ACC112 (cell line): ENCODE measurements around the gene ANKRD40.

Experiments used
- H2AFZ ChIP-seq: fragments of 200-600 bp; sonication (generic); one replicate; pipeline ENCODE4 v1.6.0; 2017; ENCODE audit warnings: antibody characterized with exemption, low read length; ENCODE audit not compliant: unreplicated experiment
- H3K27ac ChIP-seq: fragments of 200-600 bp; sonication (generic); 2 replicates; pipeline ENCODE4 v1.5.1; 2014; ENCODE audit warnings: low read depth, mild to moderate bottlenecking, antibody characterized with exemption, low read length, moderate library complexity
- H3K27me3 ChIP-seq: fragments of 200-600 bp; sonication (generic); 2 replicates; pipeline ENCODE4 v1.6.1; 2014; ENCODE audit warnings: mild to moderate bottlenecking, antibody characterized with exemption, low read length, moderate library complexity, mixed read lengths; ENCODE audit not compliant: insufficient read depth
- H3K36me3 ChIP-seq: fragments of 200-600 bp; sonication (generic); 2 replicates; pipeline ENCODE4 v1.6.1; 2016; ENCODE audit warnings: mild to moderate bottlenecking, antibody characterized with exemption, low read length, moderate library complexity, mixed read lengths; ENCODE audit not compliant: insufficient read depth
- H3K4me1 ChIP-seq: fragments of 200-600 bp; sonication (generic); one replicate; pipeline ENCODE4 v1.6.1; 2016; ENCODE audit warnings: low read length, mixed read lengths; ENCODE audit not compliant: insufficient read depth, unreplicated experiment, control insufficient read depth
- H3K4me3 ChIP-seq: fragments of 200-600 bp; sonication (generic); 2 replicates; pipeline ENCODE4 v1.5.1; 2014; ENCODE audit warnings: mild to moderate bottlenecking, low read depth, low read length
- H3K79me2 ChIP-seq: fragments of 200-600 bp; sonication (generic); one replicate; pipeline ENCODE4 v1.6.0; 2016; ENCODE audit warnings: low read length; ENCODE audit not compliant: control insufficient read depth, unreplicated experiment, insufficient read depth

The ANKRD40 gene

DNA sequence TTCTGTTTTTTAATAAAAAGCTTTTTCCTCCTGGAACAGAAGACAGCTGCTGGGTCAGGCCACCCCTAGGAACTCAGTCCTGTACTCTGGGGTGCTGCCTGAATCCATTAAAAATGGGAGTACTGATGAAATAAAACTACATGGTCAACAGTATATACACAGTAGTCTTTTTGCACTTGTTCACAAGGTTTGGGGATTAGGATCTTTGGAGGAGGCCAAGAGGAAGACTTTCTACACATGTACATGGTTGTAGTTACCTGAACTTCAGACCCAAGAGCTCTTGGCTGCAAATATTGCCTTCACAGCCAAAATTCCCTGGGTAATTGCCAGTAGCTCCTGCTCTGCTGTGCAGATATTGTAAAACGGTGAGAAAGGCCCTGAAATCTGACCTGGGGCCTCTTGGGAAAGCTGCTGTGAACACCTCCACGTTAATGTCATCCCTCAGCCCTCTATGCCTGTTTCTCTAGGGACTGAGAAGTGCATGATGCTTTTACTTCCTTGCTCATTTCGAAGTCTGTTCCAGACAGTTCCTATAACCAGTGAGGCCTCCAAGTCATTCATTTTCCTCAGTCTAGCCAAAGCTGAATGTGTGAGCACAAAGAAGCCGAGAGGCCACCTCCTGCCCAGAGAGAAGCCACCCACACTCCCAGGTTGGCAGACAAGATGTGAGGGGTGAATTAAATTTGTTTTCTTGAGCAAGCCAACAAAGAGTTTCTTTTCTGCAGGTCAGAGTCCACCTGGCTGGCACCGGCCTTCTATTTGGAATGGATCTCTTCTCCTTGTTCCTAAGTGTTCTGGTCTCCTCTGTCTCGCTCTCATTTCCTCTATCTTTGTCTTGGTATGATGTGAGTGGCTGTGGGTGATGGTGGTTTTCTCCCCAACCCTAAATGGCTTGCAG is 15.9 kb downstream of the ANKRD40 start:
- peaks cover 14% of the 10 kb centered on the region for H3K36me3 ChIP-seq
- H2AFZ ChIP-seq: no peak overlapping the region
- H3K27me3 ChIP-seq: no peaks in the 10 kb centered on the region
- no peak overlapping the region for H3K27ac ChIP-seq
- peaks cover 56% of the 10 kb centered on the region for H3K4me1 ChIP-seq
- H3K4me3 ChIP-seq: no peak overlapping the region
- no peaks in the 10 kb centered on the region for H3K79me2 ChIP-seq

GRCh38 chr17:50690887-50691549 is 16.7 kb downstream of the ANKRD40 start:
- Histone ChIP-seq H3K4me3 (no peak overlapping the region), H3K27ac (no peak overlapping the region), H3K4me1 (peaks cover 64% of the 10 kb centered on the region), H2AFZ (no peak overlapping the region), H3K79me2 (no peaks in the 10 kb centered on the region), H3K36me3 (peaks cover 7% of the 10 kb centered on the region; the same call in 1 of the 2 replicates), H3K27me3 (no peaks in the 10 kb centered on the region)

DNA sequence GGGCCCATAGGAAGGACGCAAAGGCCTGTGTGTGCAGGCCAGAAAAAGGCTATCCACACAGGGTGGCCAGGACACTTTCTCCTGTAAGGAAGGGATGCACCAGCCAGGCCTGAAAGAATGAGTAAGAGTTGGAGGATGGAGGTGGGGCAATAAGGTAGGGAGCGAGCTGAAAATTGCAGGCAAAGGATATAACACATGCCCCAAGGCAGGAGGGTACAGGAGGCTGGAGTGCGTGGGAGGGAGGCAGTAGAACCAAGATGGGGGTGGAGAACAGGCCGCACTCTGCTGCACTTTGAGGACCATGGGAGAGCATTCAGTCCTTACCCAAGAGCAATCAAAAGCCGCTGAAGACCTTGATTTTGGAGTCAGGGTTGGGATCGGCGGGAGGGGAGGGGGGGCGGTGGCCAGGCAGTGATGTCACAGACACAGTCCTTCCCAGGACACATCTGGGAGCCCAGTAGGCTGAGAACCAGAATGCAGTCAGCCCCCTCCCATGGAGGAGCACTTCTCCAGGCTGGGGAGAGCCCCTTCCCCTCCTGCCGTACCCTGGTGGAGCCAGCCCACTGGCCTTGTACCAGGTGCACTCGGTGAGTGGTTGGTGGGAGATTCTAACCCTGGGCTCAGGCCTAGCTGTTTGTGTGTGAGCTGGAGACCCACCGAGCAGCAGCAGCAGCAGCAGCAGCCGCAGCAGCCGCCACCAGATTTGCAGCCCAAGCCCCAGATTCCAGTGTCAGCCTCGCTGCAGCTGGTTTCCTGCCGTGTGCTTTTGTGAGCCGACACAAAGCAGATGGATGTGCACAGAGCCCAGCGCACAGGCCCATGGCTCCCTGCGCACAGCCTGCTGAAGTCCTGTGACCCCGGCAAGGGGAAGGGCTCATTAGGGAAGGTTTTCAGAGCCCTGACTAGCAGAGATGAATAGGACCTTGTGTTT is 17.5 kb downstream of the ANKRD40 start:
- Histone ChIP-seq H2AFZ (no peak overlapping the region), H3K79me2 (no peaks in the 10 kb centered on the region), H3K27me3 (no peaks in the 10 kb centered on the region), H3K4me3 (no peak overlapping the region), H3K27ac (no peak overlapping the region), H3K36me3 (peaks cover under 1% of the 10 kb centered on the region; the same call in 1 of the 2 replicates), H3K4me1 (peaks cover 64% of the 10 kb centered on the region)

DNA sequence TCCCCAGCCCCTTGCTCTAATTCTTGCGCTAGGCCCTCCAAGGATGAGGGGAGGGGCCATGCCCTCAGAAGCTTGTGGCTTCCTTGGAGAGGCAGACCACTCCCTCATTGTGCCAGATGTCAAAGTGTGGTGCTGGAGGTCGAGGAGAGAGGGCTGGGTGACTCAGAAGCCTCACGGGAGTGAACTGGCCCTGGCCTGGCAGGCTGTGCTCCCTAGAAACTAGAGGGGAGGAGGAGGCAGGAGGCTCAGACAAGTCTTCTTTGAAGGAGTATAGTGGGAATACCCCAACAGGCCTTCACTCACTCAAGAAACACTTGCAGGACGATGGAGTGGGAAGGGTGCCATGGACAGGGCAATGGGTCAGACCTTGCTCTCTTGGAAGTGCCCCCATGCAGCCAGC is 18.5 kb downstream of the ANKRD40 start:
- Histone ChIP-seq H3K36me3 (no peaks in the 10 kb centered on the region; the same call in 1 of the 2 replicates), H3K4me3 (no peak overlapping the region), H3K27ac (no peak overlapping the region), H3K4me1 (peaks cover 57% of the 10 kb centered on the region), H3K27me3 (no peaks in the 10 kb centered on the region), H3K79me2 (no peaks in the 10 kb centered on the region), H2AFZ (no peak overlapping the region)

DNA sequence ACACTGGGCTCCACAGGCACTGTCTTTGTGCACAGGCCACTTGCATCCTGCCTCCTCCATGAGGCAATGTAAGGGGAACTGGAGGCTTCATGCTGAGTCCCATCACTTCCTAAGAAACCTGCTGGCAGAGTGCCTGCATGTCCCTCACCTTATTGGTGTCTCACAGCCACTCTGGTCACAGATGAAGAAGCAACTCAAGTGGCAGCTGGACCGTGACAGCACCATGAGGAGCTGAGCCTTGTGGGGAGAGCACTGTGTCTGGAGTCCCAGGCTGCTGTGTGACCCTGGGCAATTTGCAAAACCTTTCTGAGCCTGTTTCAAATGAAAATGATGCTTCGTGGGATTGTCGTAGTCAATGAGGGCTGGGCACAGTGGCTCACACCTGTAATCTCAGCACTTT is 19.5 kb downstream of the ANKRD40 start:
- Histone ChIP-seq H3K4me1 (peaks cover 50% of the 10 kb centered on the region), H2AFZ (no peak overlapping the region)

DNA sequence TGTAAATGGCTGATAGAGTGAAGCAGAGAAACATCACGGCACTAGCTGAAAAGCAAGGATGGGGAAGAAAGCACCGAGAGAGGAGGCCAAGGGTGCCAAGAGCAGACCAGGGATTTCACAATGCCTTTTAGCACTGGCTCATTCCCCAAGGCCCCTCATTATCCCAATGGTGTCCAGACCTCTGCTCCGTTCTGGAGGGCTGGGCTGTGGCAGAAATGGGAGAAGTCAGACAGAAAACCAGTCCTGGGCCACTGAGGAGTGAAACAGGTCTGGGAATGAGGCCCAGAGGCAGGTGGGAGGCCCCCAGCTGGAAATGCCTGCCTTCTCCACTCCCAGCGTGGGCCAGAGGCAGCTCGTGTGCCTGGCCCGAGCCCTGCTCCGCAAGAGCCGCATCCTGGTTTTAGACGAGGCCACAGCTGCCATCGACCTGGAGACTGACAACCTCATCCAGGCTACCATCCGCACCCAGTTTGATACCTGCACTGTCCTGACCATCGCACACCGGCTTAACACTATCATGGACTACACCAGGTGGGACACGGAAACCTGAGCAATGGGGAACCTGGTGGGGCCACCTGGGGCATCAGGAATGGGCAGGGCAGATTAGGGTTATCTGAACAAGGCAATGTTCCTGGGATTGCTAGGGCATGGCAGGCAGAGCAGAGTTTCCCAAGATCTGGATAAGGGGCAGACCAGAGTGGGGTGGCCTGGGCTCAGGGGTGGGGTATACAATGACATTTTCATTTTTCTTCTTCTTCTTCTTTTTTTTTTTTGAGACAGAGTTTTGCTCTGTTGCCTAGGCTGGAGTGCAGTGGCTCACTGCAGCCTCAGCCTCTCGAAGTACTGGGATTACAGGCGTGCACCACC is 20.3 kb downstream of the ANKRD40 start:
- Histone ChIP-seq H3K4me3 (no peak overlapping the region), H3K36me3 (no peaks in the 10 kb centered on the region; the same call in 1 of the 2 replicates), H3K27me3 (no peaks in the 10 kb centered on the region), H3K4me1 (peaks cover 43% of the 10 kb centered on the region), H2AFZ (no peak overlapping the region), H3K27ac (peak overlapping the region; percentile 28; the same call in 1 of the 2 replicates), H3K79me2 (no peaks in the 10 kb centered on the region)

More for the DNA sequence above, 19.5 kb downstream of the ANKRD40 start:
- Histone ChIP-seq H3K79me2 (no peaks in the 10 kb centered on the region), H3K36me3 (no peaks in the 10 kb centered on the region; the same call in 1 of the 2 replicates), H3K27me3 (no peaks in the 10 kb centered on the region), H3K4me3 (no peak overlapping the region), H3K27ac (no peak overlapping the region)

GRCh38 chr17:50686494-50687199 is 21.1 kb downstream of the ANKRD40 start:
- Histone ChIP-seq H3K79me2 (no peaks in the 10 kb centered on the region), H3K27me3 (no peaks in the 10 kb centered on the region), H3K27ac (peak overlapping the region; percentile 28; the same call in 1 of the 2 replicates), H3K4me1 (peaks cover 35% of the 10 kb centered on the region), H3K36me3 (no peaks in the 10 kb centered on the region), H3K4me3 (no peak overlapping the region), H2AFZ (no peak overlapping the region)

DNA sequence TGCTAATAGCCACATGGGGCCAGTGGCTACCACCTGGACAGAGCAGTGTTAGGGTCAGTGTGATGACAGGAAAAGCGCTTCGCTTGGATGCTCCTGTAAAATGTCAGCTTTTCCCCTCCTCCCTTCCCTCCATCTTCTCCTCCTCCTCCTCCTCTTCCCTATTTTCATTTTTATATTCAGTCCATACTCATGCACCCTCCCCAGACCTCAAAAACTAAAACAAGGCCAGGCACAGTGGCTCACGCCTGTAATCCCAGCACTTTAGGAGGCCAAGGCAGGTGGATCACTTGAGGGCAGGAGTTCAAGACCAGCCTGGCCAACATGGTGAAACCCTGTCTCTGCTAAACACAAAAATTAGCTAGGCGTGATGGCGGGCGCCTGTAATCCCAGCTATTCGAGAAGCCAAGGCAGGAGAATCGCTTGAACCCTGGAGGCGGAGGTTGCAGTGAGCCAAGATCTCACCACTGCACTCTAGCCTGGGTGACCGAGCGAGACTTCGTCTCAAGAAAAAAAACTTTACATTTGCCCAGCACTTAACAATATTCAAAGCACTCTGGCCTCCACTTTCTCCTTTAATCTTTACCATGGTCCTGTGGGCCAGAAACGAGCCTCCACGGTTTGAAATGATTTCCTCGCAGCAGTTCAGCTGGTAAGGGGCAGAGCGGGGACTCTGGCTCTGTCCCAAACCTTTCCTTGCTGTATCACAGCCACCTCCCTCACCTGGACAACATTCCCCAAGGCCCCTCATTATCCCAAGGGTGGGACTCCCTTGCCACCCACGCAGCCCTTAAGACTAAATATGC is 21.8 kb downstream of the ANKRD40 start:
- Histone ChIP-seq H3K4me1 (peaks cover 36% of the 10 kb centered on the region), H2AFZ (no peak overlapping the region), H3K27me3 (no peaks in the 10 kb centered on the region), H3K79me2 (no peaks in the 10 kb centered on the region), H3K4me3 (no peak overlapping the region), H3K27ac (peak overlapping the region; percentile 25; the same call in 1 of the 2 replicates), H3K36me3 (no peaks in the 10 kb centered on the region)

- H3K27me3 ChIP-seq: no peaks in the 10 kb centered on the region
- no peak overlapping the region for H3K4me3 ChIP-seq
- no peak overlapping the region for H2AFZ ChIP-seq
- H3K79me2 ChIP-seq: no peaks in the 10 kb centered on the region
- no peak overlapping the region for H3K27ac ChIP-seq
- no peaks in the 10 kb centered on the region for H3K36me3 ChIP-seq
- H3K4me1 ChIP-seq: peaks cover 36% of the 10 kb centered on the region
Observed at GRCh38 chr17:50685334-50685665, 22.4 kb downstream of the ANKRD40 start.
